Measurements from ENCODE around the gene P3R3URF.

GRCh38 chr1:46190539-46190938 lies 14.3 kb upstream of the P3R3URF start:
- TF ChIP-seq POLR2A (IDR thresholded peaks at IDR 0.05; ENCODE audit: low read depth, low read length) (no peak), TAF1 (IDR thresholded peaks at IDR 0.05; ENCODE audit: borderline replicate concordance, low read depth, low read length) (no peak)

All from GM12892 (cell line).